Hepatocyte (in vitro differentiated cells): ENCODE results near the gene JARID2. TPM values are rescaled to one million over a fixed set of nuclear protein-coding genes. Genes with fewer than 3 reads are reported as not detected.

Source experiments
- DNase-seq: peaks from one replicate; pipeline ENCODE4 v3.0.0-alpha.2; 2016; ENCODE audit warnings: low spot score
- H2AFZ ChIP-seq: fragments of 200-600 bp; sonication (generic); 2 replicates; pipeline ENCODE4 v1.6.0; 2016; ENCODE audit warnings: antibody characterized with exemption, mild to moderate bottlenecking
- H3K27ac ChIP-seq: fragments of 200-600 bp; sonication (generic); 2 replicates; pipeline ENCODE4 v1.5.1; 2016; ENCODE audit warnings: mild to moderate bottlenecking
- H3K27me3 ChIP-seq: fragments of 200-600 bp; sonication (generic); 2 replicates; pipeline ENCODE4 v1.6.1; 2016
- H3K36me3 ChIP-seq: fragments of 200-600 bp; sonication (generic); replicated peaks from 2 replicates; pipeline ENCODE4 v1.5.1; 2016; ENCODE audit warnings: low read depth; ENCODE audit not compliant: insufficient read depth
- H3K4me1 ChIP-seq: fragments of 200-600 bp; sonication (generic); 2 replicates; pipeline ENCODE4 v1.5.1; 2016; ENCODE audit warnings: mild to moderate bottlenecking, moderate library complexity; ENCODE audit not compliant: insufficient read depth
- H3K4me2 ChIP-seq: fragments of 200-600 bp; sonication (generic); 2 replicates; pipeline ENCODE4 v1.6.0; 2016
- H3K4me3 ChIP-seq: fragments of 200-600 bp; sonication (generic); 2 replicates; pipeline ENCODE4 v1.5.1; 2016; ENCODE audit warnings: mild to moderate bottlenecking
- H3K79me2 ChIP-seq: fragments of 200-600 bp; sonication (generic); 2 replicates; pipeline ENCODE4 v1.6.0; 2017; ENCODE audit warnings: mild to moderate bottlenecking
- H3K9me2 ChIP-seq: fragments of 200-600 bp; sonication (generic); replicated peaks from 2 replicates; pipeline ENCODE4 v1.6.0; 2017; ENCODE audit warnings: mild to moderate bottlenecking; ENCODE audit not compliant: insufficient read depth
- H3K9me3 ChIP-seq: fragments of 200-600 bp; sonication (generic); 2 replicates; pipeline ENCODE4 v1.5.1; 2016; ENCODE audit warnings: low read depth, mild to moderate bottlenecking
- H4K20me1 ChIP-seq: fragments of 200-600 bp; sonication (generic); 2 replicates; pipeline ENCODE4 v1.6.0; 2016; ENCODE audit warnings: mild to moderate bottlenecking; ENCODE audit not compliant: insufficient read depth, poor library complexity, severe bottlenecking
- EZH2 ChIP-seq: fragments of 200-600 bp; sonication (generic); IDR thresholded peaks from 2 replicates; pipeline ENCODE4 v1.6.1; 2016; ENCODE audit warnings: antibody characterized with exemption, mild to moderate bottlenecking, borderline replicate concordance
- EZH2phosphoT487 ChIP-seq: fragments of 200-600 bp; sonication (generic); IDR thresholded peaks from one replicate; pipeline ENCODE4 v1.6.1; 2018; ENCODE audit warnings: antibody characterized with exemption, mild to moderate bottlenecking, low read depth, moderate library complexity; ENCODE audit not compliant: unreplicated experiment, severe bottlenecking
- WGBS: methylation state at CpG from one replicate; pipeline ENCODE4 v1.1.6; 2016; ENCODE audit warnings: low lambda C conversion rate; ENCODE audit errors: missing lambda C conversion rate; 5-methylcytosine and 5-hydroxymethylcytosine counted together
- polyA plus RNA-seq: library from polyadenylated mRNA; unstranded; fragments of >200 nt; fragmentation: Nextera tagmentation; extraction: Ambion mirVana; gene quantifications from 2 replicates; pipeline ENCODE4 v1.2.1, GENCODE V29; 2016
- total RNA-seq: library from RNA; depleted of rRNA; stranded (reverse); fragments of >200 nt; gene quantifications from 2 replicates; pipeline ENCODE4 v1.2.3, GENCODE V29; 2014
- TF ChIP-seq, protein P1 (sequence below): fragments of 200-600 bp; sonication (generic); IDR thresholded peaks from 2 replicates; pipeline ENCODE4 v1.5.1; 2016; ENCODE audit warnings: antibody characterized with exemption, mild to moderate bottlenecking; ENCODE audit not compliant: poor library complexity

JARID2 gene
- total and polyA plus RNA-seq, 2 experiments from 2014 or later = 4.6 to 11.6 TPM

- Histone ChIP-seq H3K9me2 (no peaks in the 10 kb centered on the region), H3K79me2 (peaks cover 57% of the 10 kb centered on the region), H3K36me3 (no peaks in the 10 kb centered on the region), H3K27ac (no peak overlapping the region), H3K9me3 (no peaks in the 10 kb centered on the region), H3K4me3 (no peak overlapping the region), H3K27me3 (no peaks in the 10 kb centered on the region), H3K4me1 (no peaks in the 10 kb centered on the region), H2AFZ (no peak overlapping the region), H4K20me1 (peaks cover 12% of the 10 kb centered on the region), H3K4me2 (no peak overlapping the region)
- TF ChIP-seq EZH2phosphoT487 (no peak), EZH2 (no peak)
- TF ChIP-seq, protein P1, sequence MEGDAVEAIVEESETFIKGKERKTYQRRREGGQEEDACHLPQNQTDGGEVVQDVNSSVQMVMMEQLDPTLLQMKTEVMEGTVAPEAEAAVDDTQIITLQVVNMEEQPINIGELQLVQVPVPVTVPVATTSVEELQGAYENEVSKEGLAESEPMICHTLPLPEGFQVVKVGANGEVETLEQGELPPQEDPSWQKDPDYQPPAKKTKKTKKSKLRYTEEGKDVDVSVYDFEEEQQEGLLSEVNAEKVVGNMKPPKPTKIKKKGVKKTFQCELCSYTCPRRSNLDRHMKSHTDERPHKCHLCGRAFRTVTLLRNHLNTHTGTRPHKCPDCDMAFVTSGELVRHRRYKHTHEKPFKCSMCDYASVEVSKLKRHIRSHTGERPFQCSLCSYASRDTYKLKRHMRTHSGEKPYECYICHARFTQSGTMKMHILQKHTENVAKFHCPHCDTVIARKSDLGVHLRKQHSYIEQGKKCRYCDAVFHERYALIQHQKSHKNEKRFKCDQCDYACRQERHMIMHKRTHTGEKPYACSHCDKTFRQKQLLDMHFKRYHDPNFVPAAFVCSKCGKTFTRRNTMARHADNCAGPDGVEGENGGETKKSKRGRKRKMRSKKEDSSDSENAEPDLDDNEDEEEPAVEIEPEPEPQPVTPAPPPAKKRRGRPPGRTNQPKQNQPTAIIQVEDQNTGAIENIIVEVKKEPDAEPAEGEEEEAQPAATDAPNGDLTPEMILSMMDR = no peak
- DNase-seq = no peak
- 77% methylated on average over 9 of the region's 9 CpGs for WGBS
These were observed 194.2 kb downstream of the JARID2 start for GRCh38 chr6:15440040-15440439.

DNA sequence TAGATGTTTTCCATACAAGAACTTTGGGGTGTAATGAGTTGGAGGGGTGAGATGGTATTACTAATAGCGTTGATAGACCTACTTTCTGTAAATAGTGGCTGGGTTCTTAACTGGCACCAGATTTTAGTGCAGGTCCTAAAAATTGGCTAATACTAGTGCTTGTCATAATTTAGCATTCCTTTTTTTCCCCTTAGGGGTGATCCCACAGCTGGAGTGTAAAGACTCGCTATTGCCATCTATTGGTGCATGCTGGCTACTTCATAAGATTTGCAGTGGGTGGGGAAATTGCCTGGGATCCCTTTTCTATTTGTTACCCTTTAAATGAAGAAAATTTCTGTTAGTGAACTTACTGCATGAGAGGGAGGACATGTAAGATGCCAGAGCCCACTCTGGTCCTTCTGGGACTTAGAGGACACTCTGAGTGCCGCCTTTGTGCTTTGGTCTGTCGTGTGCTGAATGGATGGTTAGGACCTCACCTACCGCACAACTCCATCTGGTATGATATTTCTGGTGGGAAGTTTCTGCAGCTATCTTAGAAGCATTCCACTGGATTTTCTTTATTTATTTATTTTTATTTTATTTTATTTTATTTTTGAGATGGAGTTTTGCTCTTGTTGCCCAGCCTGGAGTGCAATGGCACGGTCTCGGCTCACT, 195.5 kb downstream of the JARID2 start:
- no peak overlapping the region for H2AFZ ChIP-seq
- no peak overlapping the region for H3K4me3 ChIP-seq
- no peaks in the 10 kb centered on the region for H3K27me3 ChIP-seq
- no peak overlapping the region for H3K4me2 ChIP-seq
- TF ChIP-seq, protein P1 = peak; percentile 65
- TF ChIP-seq EZH2 = no peak
- no peak for TF ChIP-seq EZH2phosphoT487
- peaks cover 12% of the 10 kb centered on the region for H4K20me1 ChIP-seq
- no peaks in the 10 kb centered on the region for H3K9me2 ChIP-seq
- H3K9me3 ChIP-seq = no peaks in the 10 kb centered on the region
- H3K36me3 ChIP-seq = no peaks in the 10 kb centered on the region
- H3K79me2 ChIP-seq = peaks cover 50% of the 10 kb centered on the region
- no peak overlapping the region for H3K27ac ChIP-seq
- peak; percentile 77 for DNase-seq
- H3K4me1 ChIP-seq = no peaks in the 10 kb centered on the region
- 73% methylated on average over 7 of the region's 7 CpGs for WGBS

DNA sequence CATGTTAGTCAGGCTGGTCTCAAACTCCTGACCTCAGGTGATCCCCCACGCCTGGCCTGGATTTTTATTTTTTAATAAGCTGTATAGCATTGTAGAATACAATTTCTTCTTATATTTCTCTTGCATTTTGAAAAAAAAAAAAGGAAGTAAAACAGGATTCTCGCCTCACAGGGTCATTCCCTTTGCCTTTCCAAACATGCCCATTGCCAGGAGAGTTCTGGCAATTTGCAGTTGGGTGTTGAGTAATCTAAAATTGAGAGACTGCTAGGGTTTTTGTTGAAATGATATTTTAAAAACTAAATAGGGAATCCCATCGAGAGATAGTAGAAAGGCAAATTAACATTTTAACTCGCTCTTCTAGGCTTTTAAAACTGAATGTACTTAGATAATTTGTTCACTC, 196.1 kb downstream of the JARID2 start:
- DNase-seq = no peak
- no peak overlapping the region for H3K4me3 ChIP-seq
- H3K4me1 ChIP-seq = no peaks in the 10 kb centered on the region
- H3K27me3 ChIP-seq = no peaks in the 10 kb centered on the region
- no peaks in the 10 kb centered on the region for H3K36me3 ChIP-seq
- H3K9me2 ChIP-seq = no peaks in the 10 kb centered on the region
- H4K20me1 ChIP-seq = peaks cover 12% of the 10 kb centered on the region
- TF ChIP-seq, protein P1 = no peak
- TF ChIP-seq EZH2phosphoT487 = no peak
- TF ChIP-seq EZH2 = no peak
- no peaks in the 10 kb centered on the region for H3K9me3 ChIP-seq
- WGBS = 93% methylated on average over 4 of the region's 4 CpGs
- H3K27ac ChIP-seq = no peak overlapping the region
- no peak overlapping the region for H2AFZ ChIP-seq
- H3K79me2 ChIP-seq = peaks cover 47% of the 10 kb centered on the region
- H3K4me2 ChIP-seq = no peak overlapping the region
